Fibroblast of lung (primary cell): Measurements from ENCODE around the gene EPHA5.

Source experiments
- CTCF ChIP-seq, 2 donors: IDR thresholded peaks in 1 of 2; conservative IDR thresholded peaks in 1 of 2; 1 replicate in 1 of 2; 2 replicates in 1 of 2; pipeline ENCODE4 v1.5.1; 2011 to 2012; ENCODE audit warnings: low read length in 2 of 2, control low read depth in 1 of 2, inconsistent platforms in 1 of 2, low read depth in 1 of 2, mild to moderate bottlenecking in 1 of 2
- EZH2 ChIP-seq: IDR thresholded peaks from 2 replicates; pipeline ENCODE4 v1.5.1; 2012; ENCODE audit warnings: low read length, control low read depth, mild to moderate bottlenecking; ENCODE audit errors: missing control alignments

DNA sequence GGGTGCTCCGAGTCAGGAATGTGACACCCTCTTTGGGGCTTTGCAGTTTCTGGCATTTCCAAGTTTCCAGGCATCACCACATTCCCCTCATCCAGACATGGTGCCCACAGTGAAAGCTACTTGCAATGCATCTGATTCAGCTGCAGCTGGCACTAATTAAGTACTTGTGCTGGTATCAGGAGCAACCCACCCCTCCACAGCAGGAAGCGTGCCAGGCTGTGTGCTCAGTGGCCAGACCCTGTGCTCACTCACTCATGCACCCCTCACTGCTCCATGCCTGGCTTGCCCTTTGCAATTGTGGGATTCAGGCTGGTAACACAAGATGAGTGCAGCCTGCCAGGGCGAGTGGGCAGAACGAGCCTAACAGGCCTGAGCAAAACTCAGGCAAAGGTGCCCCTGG is 271.2 kb downstream of the EPHA5 start:
- TF ChIP-seq CTCF (conservative IDR thresholded peaks at IDR 0.05 in 1 of 2, IDR thresholded peaks at IDR 0.05 in 1 of 2; ENCODE audit: low read depth in 1 of 2, low read length in 2 of 2), result no peak
- no peak for TF ChIP-seq EZH2
